ENCODE results near the gene SEMA3E.

DNA sequence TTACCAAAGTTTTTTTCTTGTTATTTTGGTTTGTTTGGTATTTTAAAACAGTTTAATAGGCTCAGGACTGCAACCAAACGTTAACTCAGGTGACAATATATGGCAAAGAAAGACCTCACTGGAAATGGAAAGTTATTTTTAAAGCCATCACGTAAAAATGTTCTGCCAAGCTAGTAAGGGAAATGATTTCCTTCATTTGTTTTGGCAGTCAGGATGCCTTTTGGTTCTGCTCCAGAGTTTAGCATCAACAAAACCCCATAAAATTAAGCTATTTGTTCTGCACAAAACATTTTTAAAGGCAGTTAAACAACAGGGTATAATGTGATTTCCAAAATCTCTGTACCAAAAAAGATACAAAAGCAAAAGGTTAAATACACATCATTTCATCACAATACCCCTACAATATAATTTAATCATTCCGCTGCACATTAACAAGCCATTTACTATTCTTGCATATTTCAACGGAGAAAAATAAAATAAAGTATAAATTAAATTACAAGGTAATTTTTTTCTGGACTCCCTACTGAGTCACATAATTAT lies 172.4 kb downstream of the SEMA3E start:
- TF ChIP-seq, protein P1, sequence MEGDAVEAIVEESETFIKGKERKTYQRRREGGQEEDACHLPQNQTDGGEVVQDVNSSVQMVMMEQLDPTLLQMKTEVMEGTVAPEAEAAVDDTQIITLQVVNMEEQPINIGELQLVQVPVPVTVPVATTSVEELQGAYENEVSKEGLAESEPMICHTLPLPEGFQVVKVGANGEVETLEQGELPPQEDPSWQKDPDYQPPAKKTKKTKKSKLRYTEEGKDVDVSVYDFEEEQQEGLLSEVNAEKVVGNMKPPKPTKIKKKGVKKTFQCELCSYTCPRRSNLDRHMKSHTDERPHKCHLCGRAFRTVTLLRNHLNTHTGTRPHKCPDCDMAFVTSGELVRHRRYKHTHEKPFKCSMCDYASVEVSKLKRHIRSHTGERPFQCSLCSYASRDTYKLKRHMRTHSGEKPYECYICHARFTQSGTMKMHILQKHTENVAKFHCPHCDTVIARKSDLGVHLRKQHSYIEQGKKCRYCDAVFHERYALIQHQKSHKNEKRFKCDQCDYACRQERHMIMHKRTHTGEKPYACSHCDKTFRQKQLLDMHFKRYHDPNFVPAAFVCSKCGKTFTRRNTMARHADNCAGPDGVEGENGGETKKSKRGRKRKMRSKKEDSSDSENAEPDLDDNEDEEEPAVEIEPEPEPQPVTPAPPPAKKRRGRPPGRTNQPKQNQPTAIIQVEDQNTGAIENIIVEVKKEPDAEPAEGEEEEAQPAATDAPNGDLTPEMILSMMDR (conservative IDR thresholded peaks at IDR 0.05; ENCODE audit: low read depth, low read length), result no peak
- no peak for TF ChIP-seq EZH2phosphoT487 (IDR thresholded peaks at IDR 0.05; ENCODE audit: borderline replicate concordance, low read length)

Measured in PC-3 (cell line).